ENCODE results near the gene NSRP1.

The NSRP1 gene

GRCh38 chr17:30116661-30117551 lies at the start of gene NSRP1:
Gene NSRP1, plus strand, starts transcription at chr17:30116816. Its CDS starts 28 bp downstream, at chr17:30116844.
- H3K27me3 ChIP-seq (ENCODE audit: control insufficient read depth, insufficient read depth, low read length), result no peaks in the 10 kb centered on the region
- peaks cover 2% of the 10 kb centered on the region for H3K4me1 ChIP-seq
- peak within 1 kb of the TSS; percentile 86 for H2AFZ ChIP-seq
- H3K9ac ChIP-seq, result peak within 1 kb of the TSS; percentile 93
- H3K27ac ChIP-seq, result peak within 1 kb of the TSS; percentile 99
- no peaks in the 10 kb centered on the region for H3K9me3 ChIP-seq (ENCODE audit: control insufficient read depth, low read length)
- peak within 1 kb of the TSS; percentile 96 for H3K4me2 ChIP-seq (ENCODE audit: low read length)
- no peak for TF ChIP-seq CTCF (IDR thresholded peaks at IDR 0.05)
- H3K36me3 ChIP-seq (ENCODE audit: control insufficient read depth, insufficient read depth, low read length), result no peaks in the 10 kb centered on the region
- H3K79me2 ChIP-seq, result peaks cover 21% of the 10 kb centered on the region
- peak within 1 kb of the TSS; percentile 96 for H3K4me3 ChIP-seq (ENCODE audit: low read depth, low read length)

GRCh38 chr17:30068465-30068864 lies 48.2 kb upstream of the NSRP1 start:
- Histone ChIP-seq H3K36me3 (ENCODE audit: control insufficient read depth, insufficient read depth, low read length) (no peaks in the 10 kb centered on the region), H3K27me3 (ENCODE audit: control insufficient read depth, insufficient read depth, low read length) (no peaks in the 10 kb centered on the region), H3K4me3 (ENCODE audit: low read depth, low read length) (no peak overlapping the region), H3K9ac (no peak overlapping the region), H3K79me2 (no peaks in the 10 kb centered on the region), H3K9me3 (ENCODE audit: control insufficient read depth, low read length) (no peaks in the 10 kb centered on the region), H3K4me2 (ENCODE audit: low read length) (no peak overlapping the region), H2AFZ (no peak overlapping the region), H3K27ac (no peak overlapping the region), H3K4me1 (no peaks in the 10 kb centered on the region)
- TF ChIP-seq CTCF (IDR thresholded peaks at IDR 0.05), result no peak

GRCh38 chr17:30074254-30074653 lies 42.4 kb upstream of the NSRP1 start:
- Histone ChIP-seq H3K79me2 (no peaks in the 10 kb centered on the region), H3K36me3 (ENCODE audit: control insufficient read depth, insufficient read depth, low read length) (no peaks in the 10 kb centered on the region), H2AFZ (no peak overlapping the region), H3K4me3 (ENCODE audit: low read depth, low read length) (no peak overlapping the region), H3K4me1 (no peaks in the 10 kb centered on the region), H3K9me3 (ENCODE audit: control insufficient read depth, low read length) (no peaks in the 10 kb centered on the region), H3K27me3 (ENCODE audit: control insufficient read depth, insufficient read depth, low read length) (no peaks in the 10 kb centered on the region), H3K4me2 (ENCODE audit: low read length) (no peak overlapping the region), H3K27ac (no peak overlapping the region), H3K9ac (no peak overlapping the region)
- TF ChIP-seq CTCF (IDR thresholded peaks at IDR 0.05), result no peak

GRCh38 chr17:30074730-30075129 lies 41.9 kb upstream of the NSRP1 start:
- Histone ChIP-seq H3K4me1 (no peaks in the 10 kb centered on the region), H3K9ac (no peak overlapping the region), H3K27ac (no peak overlapping the region), H3K4me3 (ENCODE audit: low read depth, low read length) (no peak overlapping the region), H3K27me3 (ENCODE audit: control insufficient read depth, insufficient read depth, low read length) (no peaks in the 10 kb centered on the region), H3K4me2 (ENCODE audit: low read length) (no peak overlapping the region), H2AFZ (no peak overlapping the region), H3K79me2 (no peaks in the 10 kb centered on the region), H3K36me3 (ENCODE audit: control insufficient read depth, insufficient read depth, low read length) (no peaks in the 10 kb centered on the region), H3K9me3 (ENCODE audit: control insufficient read depth, low read length) (no peaks in the 10 kb centered on the region)
- TF ChIP-seq CTCF (IDR thresholded peaks at IDR 0.05), result no peak

GRCh38 chr17:30082773-30083172 lies 33.8 kb upstream of the NSRP1 start:
- no peaks in the 10 kb centered on the region for H3K79me2 ChIP-seq
- no peaks in the 10 kb centered on the region for H3K27me3 ChIP-seq (ENCODE audit: control insufficient read depth, insufficient read depth, low read length)
- H3K27ac ChIP-seq, result no peak overlapping the region
- H3K9me3 ChIP-seq (ENCODE audit: control insufficient read depth, low read length), result no peaks in the 10 kb centered on the region
- no peaks in the 10 kb centered on the region for H3K36me3 ChIP-seq (ENCODE audit: control insufficient read depth, insufficient read depth, low read length)
- no peak overlapping the region for H3K4me3 ChIP-seq (ENCODE audit: low read depth, low read length)
- H3K9ac ChIP-seq, result no peak overlapping the region
- H2AFZ ChIP-seq, result no peak overlapping the region
- no peak overlapping the region for H3K4me2 ChIP-seq (ENCODE audit: low read length)
- TF ChIP-seq CTCF (IDR thresholded peaks at IDR 0.05), result no peak
- no peaks in the 10 kb centered on the region for H3K4me1 ChIP-seq
